Body of pancreas (tissue), 4 donors: ENCODE measurements around the gene PBX3. TPM values are rescaled to one million over a fixed set of nuclear protein-coding genes. Genes with fewer than 3 reads are reported as not detected.
A peak's percentile ranks its signal among the peaks of the same experiment; 100 is the strongest.

Source experiments
- ATAC-seq: fragments of 150-250 bp; one replicate; pipeline ENCODE4 v1.9.1; 2016
- DNase-seq, 4 donors: peaks; one replicate each; pipeline ENCODE4 v3.0.0-alpha.2; 2019
- H3K27ac ChIP-seq, 4 donors: fragments of 200-600 bp; sonication (generic); 1 replicate in 3 of 4; 2 replicates in 1 of 4; pipeline versions ENCODE4 v1.5.1 to v1.6.1; 2016 to 2019; ENCODE audit warnings: mild to moderate bottlenecking in 1 of 4, mixed read lengths in 1 of 4, moderate library complexity in 1 of 4
- H3K27me3 ChIP-seq, 2 donors: fragments of 200-600 bp; sonication (generic); one replicate each; pipeline ENCODE4 v1.6.0; 2016; ENCODE audit warnings: mild to moderate bottlenecking in 1 of 2
- H3K36me3 ChIP-seq, 2 donors: fragments of 200-600 bp; sonication (generic); replicated peaks in 1 of 2; 2 replicates each; pipeline ENCODE4 v1.5.1; 2016; ENCODE audit warnings: low read depth in 2 of 2; ENCODE audit not compliant: insufficient read depth in 1 of 2
- H3K4me1 ChIP-seq: fragments of 200-600 bp; sonication (generic); one replicate; pipeline ENCODE4 v1.6.0; 2016
- H3K4me3 ChIP-seq, 2 donors: fragments of 200-600 bp; sonication (generic); 1 replicate in 1 of 2; 2 replicates in 1 of 2; pipeline ENCODE4 v1.5.1; 2016 to 2019
- H3K9me3 ChIP-seq, 3 donors: fragments of 200-600 bp; sonication (generic); 1 replicate in 2 of 3; 2 replicates in 1 of 3; pipeline ENCODE4 v1.5.1; 2016
- POLR2A ChIP-seq, 3 donors: fragments of 450-650 bp; IDR thresholded peaks; one replicate each; pipeline ENCODE4 v1.6.1; 2016; ENCODE audit warnings: antibody characterized with exemption in 3 of 3, mild to moderate bottlenecking in 2 of 3
- WGBS, 2 donors: methylation state at CpG; one replicate each; pipeline ENCODE4 v1.1.5; 2017; 5-methylcytosine and 5-hydroxymethylcytosine counted together
- intact Hi-C: fragments of 100-400 bp; cut with DNase I; formaldehyde crosslinking; loops from one replicate; pipeline ENCODE4 v1.15.1; 2023
- total RNA-seq, 2 donors: library from RNA; depleted of rRNA; stranded (reverse); fragments of >200 nt; gene quantifications; one replicate each; pipeline ENCODE4 v1.1.0, GENCODE V29; 2016
- TF ChIP-seq, protein P1 (sequence below), 7 experiments: fragments of 450-650 bp in 4 of 7; fragments of 200-600 bp in 3 of 7; sonication (generic) in 3 of 7; IDR thresholded peaks; one replicate each; pipeline ENCODE4 v1.5.1; 2016 to 2019; ENCODE audit warnings: antibody characterized with exemption in 7 of 7

PBX3 gene
- total RNA-seq, 2 donors from 2014 or later: 12.5 to 36.3 TPM

GRCh38 chr9:125744616-125745015 lies 2.6 kb upstream of the PBX3 start:
- Histone ChIP-seq H3K4me3 (no peak overlapping the region), H3K9me3 (no peaks in the 10 kb centered on the region), H3K36me3 (no peaks in the 10 kb centered on the region), H3K27ac (no peak overlapping the region), H3K4me1 (peaks cover 13% of the 10 kb centered on the region), H3K27me3 (no peaks in the 10 kb centered on the region)
- TF ChIP-seq, protein P1, sequence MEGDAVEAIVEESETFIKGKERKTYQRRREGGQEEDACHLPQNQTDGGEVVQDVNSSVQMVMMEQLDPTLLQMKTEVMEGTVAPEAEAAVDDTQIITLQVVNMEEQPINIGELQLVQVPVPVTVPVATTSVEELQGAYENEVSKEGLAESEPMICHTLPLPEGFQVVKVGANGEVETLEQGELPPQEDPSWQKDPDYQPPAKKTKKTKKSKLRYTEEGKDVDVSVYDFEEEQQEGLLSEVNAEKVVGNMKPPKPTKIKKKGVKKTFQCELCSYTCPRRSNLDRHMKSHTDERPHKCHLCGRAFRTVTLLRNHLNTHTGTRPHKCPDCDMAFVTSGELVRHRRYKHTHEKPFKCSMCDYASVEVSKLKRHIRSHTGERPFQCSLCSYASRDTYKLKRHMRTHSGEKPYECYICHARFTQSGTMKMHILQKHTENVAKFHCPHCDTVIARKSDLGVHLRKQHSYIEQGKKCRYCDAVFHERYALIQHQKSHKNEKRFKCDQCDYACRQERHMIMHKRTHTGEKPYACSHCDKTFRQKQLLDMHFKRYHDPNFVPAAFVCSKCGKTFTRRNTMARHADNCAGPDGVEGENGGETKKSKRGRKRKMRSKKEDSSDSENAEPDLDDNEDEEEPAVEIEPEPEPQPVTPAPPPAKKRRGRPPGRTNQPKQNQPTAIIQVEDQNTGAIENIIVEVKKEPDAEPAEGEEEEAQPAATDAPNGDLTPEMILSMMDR (IDR thresholded peaks at IDR 0.05): no peak
- TF ChIP-seq POLR2A (IDR thresholded peaks at IDR 0.05): no peak
- WGBS, 2 donors: 81 to 84% methylated on average over 5 of the region's 5 CpGs
- no peak for DNase-seq
- intact Hi-C loops: no loop called here
- ATAC-seq: no peak

- Histone ChIP-seq H3K27me3 (no peaks in the 10 kb centered on the region), H3K9me3 (no peaks in the 10 kb centered on the region), H3K36me3 (no peaks in the 10 kb centered on the region), H3K4me1 (peaks cover 13% of the 10 kb centered on the region), H3K4me3 (no peak overlapping the region), H3K27ac (no peak overlapping the region)
- ATAC-seq (no peak), DNase-seq (no peak)
- no peak for TF ChIP-seq POLR2A (IDR thresholded peaks at IDR 0.05)
- intact Hi-C loops: no loop called here
- WGBS, 2 donors: 30 to 47% methylated on average over 1 of the region's 1 CpG
These were observed 2.2 kb upstream of the PBX3 start for GRCh38 chr9:125745018-125745417.

DNA sequence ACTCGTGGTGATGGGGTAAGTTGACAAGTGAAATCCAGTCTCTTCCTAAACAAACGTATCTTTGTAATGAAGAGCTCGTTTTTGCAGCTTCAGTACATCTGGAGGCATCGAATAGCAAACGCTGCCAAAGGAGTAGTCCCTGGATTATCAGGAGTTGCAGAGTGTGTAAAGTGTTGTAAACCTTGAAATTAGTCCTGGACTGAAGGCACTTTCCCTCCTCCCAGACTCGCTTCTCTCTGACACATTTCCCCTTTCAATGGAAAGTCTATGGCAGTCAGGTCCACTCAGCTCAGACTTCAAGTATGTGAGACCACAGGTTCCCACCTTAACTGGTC lies 1.5 kb upstream of the PBX3 start:
- peaks cover 13% of the 10 kb centered on the region for H3K4me1 ChIP-seq
- 20 to 29% methylated on average over 6 of the region's 6 CpGs for WGBS, 2 donors

DNA sequence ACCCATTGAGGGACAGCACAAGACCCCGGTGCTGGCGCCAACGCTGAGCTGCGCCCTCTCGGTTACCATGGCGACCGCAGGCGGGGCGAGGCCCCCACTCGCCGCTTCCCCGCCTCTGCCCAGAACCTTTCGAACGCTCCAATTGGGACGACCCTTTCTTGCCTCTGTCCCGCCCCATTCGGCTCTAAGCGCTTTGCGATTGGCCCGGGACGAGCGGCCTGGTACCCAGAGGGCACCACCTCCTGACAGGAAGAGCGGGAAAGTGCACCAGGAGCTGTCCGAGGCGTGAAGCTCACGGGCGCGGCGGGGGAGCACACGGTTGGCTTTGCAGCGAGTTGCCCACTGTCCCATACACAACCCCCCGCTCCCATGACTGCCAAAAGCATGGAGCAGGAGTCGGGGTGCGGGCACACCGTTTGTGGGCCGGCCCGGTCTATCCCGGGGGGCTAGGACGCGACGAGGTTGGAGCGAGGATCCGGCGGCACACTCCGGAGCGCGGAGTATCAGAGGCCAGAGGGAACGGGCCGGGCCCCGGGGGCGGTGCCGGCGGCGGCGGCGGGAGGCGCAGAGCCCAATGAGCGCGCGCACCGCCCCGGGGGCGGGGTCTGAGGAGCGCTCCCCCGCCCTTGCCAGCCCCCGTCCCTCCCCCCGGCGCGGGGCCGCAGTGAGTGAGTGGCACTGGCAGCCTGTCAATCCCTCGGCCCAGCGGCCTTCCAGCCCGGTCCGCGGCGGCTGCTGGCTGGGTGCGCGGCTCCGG lies 978 bp upstream of the PBX3 start:
- intact Hi-C loops: no loop called here
- TF ChIP-seq, protein P1 (IDR thresholded peaks at IDR 0.05): no peak
- TF ChIP-seq POLR2A (IDR thresholded peaks at IDR 0.05): peak; percentile 13 to 52 (median 41)
- peaks cover 13% of the 10 kb centered on the region for H3K4me1 ChIP-seq
- H3K27me3 ChIP-seq: no peaks in the 10 kb centered on the region
- DNase-seq: peak; percentile 93 to 96 (median 95)
- peak; percentile 88 for ATAC-seq
- 0 to 1% methylated on average over 5 to 65 of the region's 79 CpGs for WGBS, 2 donors
- H3K36me3 ChIP-seq: no peaks in the 10 kb centered on the region
- H3K4me3 ChIP-seq: peak overlapping the region in 1 of 2 donors; percentile 49
- no peaks in the 10 kb centered on the region for H3K9me3 ChIP-seq
- H3K27ac ChIP-seq: peak overlapping the region; percentile 74 to 90 (median 82)

More for the DNA sequence above, 1.5 kb upstream of the PBX3 start:
- no peaks in the 10 kb centered on the region for H3K36me3 ChIP-seq
- ATAC-seq (no peak), DNase-seq (no peak)
- peak overlapping the region in 1 of 2 donors; percentile 49 for H3K4me3 ChIP-seq
- H3K27me3 ChIP-seq: no peaks in the 10 kb centered on the region
- TF ChIP-seq, protein P1 (IDR thresholded peaks at IDR 0.05): no peak
- TF ChIP-seq POLR2A (IDR thresholded peaks at IDR 0.05): no peak
- no peaks in the 10 kb centered on the region for H3K9me3 ChIP-seq
- intact Hi-C loops: no loop called here
- peak overlapping the region; percentile 74 to 90 (median 82) for H3K27ac ChIP-seq

GRCh38 chr9:125746774-125747052 lies 460 bp upstream of the PBX3 start:
- H3K36me3 ChIP-seq: no peaks in the 10 kb centered on the region
- ATAC-seq (no peak), DNase-seq (no peak)
- no peak overlapping the region for H3K4me3 ChIP-seq
- intact Hi-C loops: no loop called here
- H3K4me1 ChIP-seq: peaks cover 13% of the 10 kb centered on the region
- H3K27ac ChIP-seq: peak overlapping the region; percentile 74 to 90 (median 82)
- TF ChIP-seq, protein P1 (IDR thresholded peaks at IDR 0.05): no peak
- peak in 1 of 3 donors; percentile 1 for TF ChIP-seq POLR2A (IDR thresholded peaks at IDR 0.05)
- no peaks in the 10 kb centered on the region for H3K9me3 ChIP-seq
- no peaks in the 10 kb centered on the region for H3K27me3 ChIP-seq
- 1% methylated on average over 30 of the region's 46 CpGs; no CpG with 5 or more reads in 1 of the 2 donors for WGBS, 2 donors
